Thyroid gland (tissue), 4 donors: Measurements from ENCODE around the gene SGK1. TPM values are rescaled to one million over a fixed set of nuclear protein-coding genes. Genes with fewer than 3 reads are reported as not detected.
"Not testable (repeated sequence)": the region's sequence is repeated elsewhere in the genome, so short reads cannot be mapped to it uniquely, and the experiment has no call there.

Experiments
- DNase-seq, 2 donors: peaks; one replicate each; pipeline ENCODE4 v3.0.0-alpha.2; 2019
- H3K27ac ChIP-seq, 3 donors: fragments of 200-600 bp; sonication (generic); 1 replicate in 2 of 3; 2 replicates in 1 of 3; pipeline ENCODE4 v1.5.1; 2016 to 2019; ENCODE audit warnings: mild to moderate bottlenecking in 1 of 3, moderate library complexity in 1 of 3
- H3K27me3 ChIP-seq: fragments of 200-600 bp; sonication (generic); one replicate; pipeline ENCODE4 v1.5.1; 2019
- H3K36me3 ChIP-seq, 2 donors: fragments of 200-600 bp; sonication (generic); one replicate each; pipeline ENCODE4 v1.5.1; 2016 to 2019
- H3K4me1 ChIP-seq, 2 donors: fragments of 200-600 bp; sonication (generic); one replicate each; pipeline ENCODE4 v1.5.1; 2017 to 2019
- H3K4me3 ChIP-seq, 3 donors: fragments of 200-600 bp; sonication (generic); replicated peaks in 1 of 3; 1 replicate in 2 of 3; 2 replicates in 1 of 3; pipeline ENCODE4 v1.5.1; 2016; ENCODE audit warnings: mild to moderate bottlenecking in 1 of 3
- H3K9me3 ChIP-seq: fragments of 200-600 bp; sonication (generic); one replicate; pipeline ENCODE4 v1.5.1; 2017
- POLR2A ChIP-seq, 2 donors: fragments of 450-650 bp; IDR thresholded peaks; one replicate each; pipeline ENCODE4 v1.6.1; 2017; ENCODE audit warnings: antibody characterized with exemption in 2 of 2, mild to moderate bottlenecking in 2 of 2, moderate library complexity in 1 of 2
- WGBS, 2 donors: methylation state at CpG; one replicate each; pipeline ENCODE4 v1.1.5; 2017; 5-methylcytosine and 5-hydroxymethylcytosine counted together
- intact Hi-C: fragments of 100-400 bp; cut with DNase I; formaldehyde crosslinking; loops from one replicate; pipeline ENCODE4 v1.15.1; 2023
- total RNA-seq, 4 donors: library from RNA; depleted of rRNA; stranded (reverse); fragments of >200 nt; gene quantifications; one replicate each; pipeline ENCODE4 v1.2.3, GENCODE V29; 2016
- TF ChIP-seq, protein P1 (sequence below), 6 experiments: fragments of 200-600 bp in 3 of 6; fragments of 450-650 bp in 3 of 6; sonication (generic) in 3 of 6; IDR thresholded peaks; one replicate each; pipeline ENCODE4 v1.5.1; 2016 to 2019; ENCODE audit warnings: antibody characterized with exemption in 6 of 6, mild to moderate bottlenecking in 2 of 6, inconsistent platforms in 1 of 6, moderate library complexity in 1 of 6

The SGK1 gene
- total RNA-seq, 4 donors from 2014 or later, result 151 to 361 (median 194) TPM

DNA sequence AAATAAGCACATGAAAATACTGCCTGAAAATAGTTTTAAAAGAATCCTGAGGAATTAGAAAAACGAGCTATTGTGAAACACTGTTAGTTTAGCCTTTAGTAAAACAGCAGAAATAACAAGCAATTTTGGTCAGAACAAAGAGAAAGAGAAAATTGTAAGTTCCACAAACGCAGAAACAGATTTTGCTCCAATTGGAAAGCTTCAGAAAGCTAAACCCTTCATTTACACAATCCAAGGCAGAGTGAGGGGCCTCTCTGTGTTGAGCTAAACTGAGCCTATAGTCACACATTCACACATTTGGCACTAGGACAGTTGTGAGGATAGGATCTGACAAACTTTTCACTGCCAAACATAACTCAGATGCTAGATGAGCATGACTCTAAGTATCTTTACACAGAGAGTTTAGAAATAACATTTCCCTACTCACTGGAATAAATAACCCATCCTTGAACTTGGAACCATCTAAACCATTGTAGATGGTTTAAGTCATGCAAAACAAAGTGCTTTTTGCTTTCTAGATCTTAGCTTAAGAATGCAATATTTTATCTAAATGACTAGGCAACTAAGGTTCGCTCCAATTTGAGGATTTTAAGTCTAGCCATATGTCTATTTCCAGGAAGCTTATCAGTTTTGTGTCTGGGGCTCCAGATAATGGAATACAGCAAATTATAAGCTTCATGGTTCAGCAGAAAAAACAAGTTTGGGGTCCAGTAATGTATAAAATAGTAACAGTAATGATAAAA, 122.6 kb downstream of the SGK1 start:
- intact Hi-C loops, result no loop called here
- 18 to 37% methylated on average over 3 of the region's 3 CpGs for whole genome bisulfite sequencing, 2 donors
- no peaks in the 10 kb centered on the region for H3K27me3 ChIP-seq
- no peaks in the 10 kb centered on the region for H3K36me3 ChIP-seq
- no peak overlapping the region for H3K4me3 ChIP-seq
- DNase-seq, result no peak
- TF ChIP-seq, protein P1, sequence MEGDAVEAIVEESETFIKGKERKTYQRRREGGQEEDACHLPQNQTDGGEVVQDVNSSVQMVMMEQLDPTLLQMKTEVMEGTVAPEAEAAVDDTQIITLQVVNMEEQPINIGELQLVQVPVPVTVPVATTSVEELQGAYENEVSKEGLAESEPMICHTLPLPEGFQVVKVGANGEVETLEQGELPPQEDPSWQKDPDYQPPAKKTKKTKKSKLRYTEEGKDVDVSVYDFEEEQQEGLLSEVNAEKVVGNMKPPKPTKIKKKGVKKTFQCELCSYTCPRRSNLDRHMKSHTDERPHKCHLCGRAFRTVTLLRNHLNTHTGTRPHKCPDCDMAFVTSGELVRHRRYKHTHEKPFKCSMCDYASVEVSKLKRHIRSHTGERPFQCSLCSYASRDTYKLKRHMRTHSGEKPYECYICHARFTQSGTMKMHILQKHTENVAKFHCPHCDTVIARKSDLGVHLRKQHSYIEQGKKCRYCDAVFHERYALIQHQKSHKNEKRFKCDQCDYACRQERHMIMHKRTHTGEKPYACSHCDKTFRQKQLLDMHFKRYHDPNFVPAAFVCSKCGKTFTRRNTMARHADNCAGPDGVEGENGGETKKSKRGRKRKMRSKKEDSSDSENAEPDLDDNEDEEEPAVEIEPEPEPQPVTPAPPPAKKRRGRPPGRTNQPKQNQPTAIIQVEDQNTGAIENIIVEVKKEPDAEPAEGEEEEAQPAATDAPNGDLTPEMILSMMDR (IDR thresholded peaks at IDR 0.05), result no peak
- no peak for TF ChIP-seq POLR2A (IDR thresholded peaks at IDR 0.05)
- H3K4me1 ChIP-seq, result peaks cover 45 to 49% of the 10 kb centered on the region in 2 donors
- H3K27ac ChIP-seq, result peak overlapping the region; percentile 70 to 76 (median 71)
- H3K9me3 ChIP-seq, result no peaks in the 10 kb centered on the region

DNA sequence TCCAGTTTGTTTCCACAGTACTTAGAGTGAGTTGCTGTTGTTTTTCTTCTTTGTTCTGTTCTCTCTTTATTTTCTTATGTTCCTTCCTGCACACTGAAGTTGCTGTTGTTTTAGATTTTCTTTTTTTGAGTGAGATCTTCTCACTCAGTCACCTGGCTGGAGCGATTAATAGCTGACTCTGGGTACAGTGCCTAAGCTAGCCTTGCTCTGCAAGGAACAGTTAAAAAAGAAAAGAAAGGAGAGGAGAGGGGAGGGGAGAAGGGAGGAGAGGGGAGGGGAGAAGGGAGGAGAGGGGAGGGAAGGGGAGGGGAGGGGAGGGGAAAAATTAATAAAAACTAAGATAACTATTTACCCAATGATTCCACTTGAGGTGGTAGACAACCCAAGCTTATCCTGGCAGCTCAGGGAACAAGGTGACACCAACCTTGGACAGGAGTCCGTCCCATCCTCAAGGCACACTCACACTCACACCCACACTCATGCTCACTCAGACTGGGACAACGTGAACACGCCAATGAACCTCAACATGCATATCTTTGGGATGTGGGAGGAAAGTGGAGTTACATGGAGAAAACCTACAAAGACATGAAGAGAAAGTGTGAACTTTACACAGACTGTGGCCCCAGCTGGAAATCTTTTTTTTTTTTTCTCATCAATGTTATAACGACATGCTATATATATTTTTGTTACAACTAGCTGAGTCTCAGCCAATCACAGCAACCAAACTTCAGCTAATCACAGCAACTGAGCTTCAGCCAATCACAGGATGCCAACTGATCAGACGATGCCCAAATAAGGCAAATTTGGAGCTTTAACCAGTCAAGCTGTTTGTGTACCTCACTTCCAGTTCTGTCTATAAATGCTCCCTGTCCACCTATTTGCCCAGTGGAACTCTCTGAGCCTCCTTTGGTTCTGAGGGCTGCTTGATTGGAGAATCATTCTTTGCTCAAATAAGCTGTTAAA, 124.1 kb downstream of the SGK1 start:
- Histone ChIP-seq H3K4me3 (no peak overlapping the region), H3K27ac (peak overlapping the region; percentile 8 to 71 (median 70)), H3K27me3 (no peaks in the 10 kb centered on the region), H3K9me3 (no peaks in the 10 kb centered on the region), H3K36me3 (no peaks in the 10 kb centered on the region), H3K4me1 (peaks cover 33 to 38% of the 10 kb centered on the region in 2 donors)
- TF ChIP-seq POLR2A (IDR thresholded peaks at IDR 0.05), result no peak
- WGBS, 2 donors, result 87 to 88% methylated on average over 6 of the region's 6 CpGs
- DNase-seq, result no peak
- intact Hi-C loops, result no loop called here

DNA sequence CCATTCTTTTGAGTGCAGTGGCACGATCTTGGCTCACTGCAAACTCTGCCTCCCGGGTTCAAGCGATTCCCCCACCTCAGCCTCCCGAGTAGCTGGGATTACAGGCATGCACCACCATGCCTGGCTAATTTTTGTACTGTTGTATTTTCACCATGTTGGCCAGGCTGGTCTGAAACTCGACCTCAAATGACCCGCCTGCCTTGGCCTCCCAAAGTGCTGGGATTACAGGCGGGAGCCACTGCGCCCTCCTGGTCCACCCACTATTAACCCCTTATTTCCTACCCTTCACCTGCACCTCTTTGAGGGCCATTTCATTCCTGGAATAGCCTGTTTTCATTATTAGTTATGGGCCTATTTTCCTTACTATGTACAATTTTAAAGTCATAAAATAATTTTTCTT, 125.3 kb downstream of the SGK1 start:
- H3K27me3 ChIP-seq, H3K4me3 ChIP-seq, intact Hi-C loops, DNase-seq, H3K36me3 ChIP-seq, H3K9me3 ChIP-seq: not testable (repeated sequence)
- peaks cover 33 to 38% of the 10 kb centered on the region in 2 donors for H3K4me1 ChIP-seq
- WGBS, 2 donors, result 84 to 87% methylated on average over 8 of the region's 8 CpGs
- H3K27ac ChIP-seq, result peak overlapping the region in 2 of 3 donors; percentile 70 to 71

DNA sequence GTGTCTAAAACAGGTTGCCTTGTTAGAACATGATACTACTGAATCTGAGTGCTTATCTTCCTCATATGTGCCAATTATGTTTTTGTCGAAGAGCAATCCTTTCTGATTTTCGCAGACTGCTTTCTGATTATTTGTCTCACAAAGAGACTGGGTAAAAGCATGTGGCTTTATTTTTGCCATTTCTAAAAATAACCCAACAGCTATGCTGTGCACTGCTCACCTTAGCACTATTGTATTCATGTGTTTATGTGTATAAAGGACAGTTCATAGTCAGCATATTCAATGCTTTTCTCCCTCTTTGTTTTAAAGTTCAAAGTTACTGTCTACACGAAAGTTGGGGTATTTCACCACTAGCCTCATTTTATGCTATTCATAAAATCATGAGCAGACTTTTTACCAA, 127.0 kb downstream of the SGK1 start:
- no peaks in the 10 kb centered on the region for H3K27me3 ChIP-seq
- WGBS, 2 donors, result 84 to 85% methylated on average over 3 of the region's 3 CpGs
- DNase-seq, result no peak
- TF ChIP-seq POLR2A (IDR thresholded peaks at IDR 0.05), result no peak
- TF ChIP-seq, protein P1 (IDR thresholded peaks at IDR 0.05), result no peak
- H3K9me3 ChIP-seq, result no peaks in the 10 kb centered on the region
- H3K4me1 ChIP-seq, result peaks cover 27 to 33% of the 10 kb centered on the region in 2 donors
- intact Hi-C loops, result no loop called here
- peak overlapping the region in 2 of 3 donors; percentile 3 to 10 for H3K27ac ChIP-seq
- H3K36me3 ChIP-seq, result no peaks in the 10 kb centered on the region
- no peak overlapping the region for H3K4me3 ChIP-seq

DNA sequence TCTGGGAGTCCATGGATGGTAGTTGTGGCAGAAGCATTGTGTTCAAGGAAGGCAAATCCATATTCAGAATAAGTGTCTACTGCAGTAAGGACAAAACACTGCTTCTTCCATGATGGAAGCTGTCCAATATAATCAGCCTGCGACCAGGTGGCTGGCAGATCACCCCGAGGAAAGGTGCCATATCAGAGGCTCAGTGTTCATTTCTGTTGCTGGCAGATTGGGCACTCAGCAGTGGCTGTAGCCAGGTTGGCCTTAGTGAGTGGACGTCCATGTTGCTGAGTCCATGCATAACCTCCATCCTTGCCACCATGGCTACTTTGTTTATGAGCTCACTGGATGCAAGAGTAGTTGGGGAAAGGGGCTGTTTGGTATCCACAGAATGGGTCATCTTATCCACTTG, 130.2 kb downstream of the SGK1 start:
- no peak overlapping the region for H3K27ac ChIP-seq
- H3K27me3 ChIP-seq, result no peaks in the 10 kb centered on the region
- no peak overlapping the region for H3K4me3 ChIP-seq
- H3K36me3 ChIP-seq, result no peaks in the 10 kb centered on the region
- no peak for DNase-seq
- H3K9me3 ChIP-seq, result no peaks in the 10 kb centered on the region
- no peak for TF ChIP-seq POLR2A (IDR thresholded peaks at IDR 0.05)
- TF ChIP-seq, protein P1 (IDR thresholded peaks at IDR 0.05), result no peak
- WGBS, 2 donors, result 92 to 94% methylated on average over 3 of the region's 3 CpGs
- intact Hi-C loops, result loop anchor here (10.0 kb wide), 1 partner anchor 77 kb away; no protein-coding TSS in a partner anchor
- H3K4me1 ChIP-seq, result peaks cover 7 to 16% of the 10 kb centered on the region in 2 donors
